HUES64 (cell line): ENCODE measurements around the gene KIAA1614.

Source experiments
- H3K27ac ChIP-seq: 2 replicates; pipeline ENCODE4 v1.7.0; 2013; ENCODE audit warnings: low read depth, low read length, inconsistent platforms
- H3K27me3 ChIP-seq: 2 replicates; pipeline ENCODE4 v1.6.1; 2013; ENCODE audit warnings: mild to moderate bottlenecking, low read length; ENCODE audit not compliant: insufficient read depth
- H3K36me3 ChIP-seq: 2 replicates; pipeline ENCODE4 v1.6.1; 2013; ENCODE audit warnings: mild to moderate bottlenecking, low read length; ENCODE audit not compliant: insufficient read depth
- H3K4me1 ChIP-seq: 2 replicates; pipeline ENCODE4 v1.6.1; 2013; ENCODE audit warnings: mild to moderate bottlenecking, low read length, moderate library complexity; ENCODE audit not compliant: insufficient read depth
- H3K4me3 ChIP-seq: 2 replicates; pipeline ENCODE4 v1.5.1; 2013; ENCODE audit warnings: mild to moderate bottlenecking, low read length, moderate library complexity
- H3K9ac ChIP-seq: 2 replicates; pipeline ENCODE4 v1.6.1; 2013; ENCODE audit warnings: mild to moderate bottlenecking, low read depth, low read length
- H3K9me3 ChIP-seq: 2 replicates; pipeline ENCODE4 v1.6.1; 2013; ENCODE audit warnings: low read depth, low read length; ENCODE audit not compliant: insufficient read depth
- WGBS: fragments of 150-250, 120-280 bp; methylation state at CpG from one replicate; pipeline ENCODE4 v1.1.7; 2013; ENCODE audit warnings: missing lambda C conversion rate; 5-methylcytosine and 5-hydroxymethylcytosine counted together

KIAA1614 gene

GRCh38 chr1:180946541-180947498 is 34.1 kb downstream of the KIAA1614 start:
- WGBS = 88% methylated on average over 17 of the region's 18 CpGs
- Histone ChIP-seq H3K9ac (no peak overlapping the region), H3K9me3 (no peaks in the 10 kb centered on the region), H3K4me3 (no peak overlapping the region), H3K27ac (no peak overlapping the region), H3K27me3 (no peaks in the 10 kb centered on the region), H3K4me1 (0 out of 2 replicates have a peak, but pooled peaks cover 2% of the 10 kb centered on the region), H3K36me3 (peaks cover 6% of the 10 kb centered on the region)

- H3K9ac ChIP-seq = no peak overlapping the region
- H3K27ac ChIP-seq = no peak overlapping the region
- H3K9me3 ChIP-seq = no peaks in the 10 kb centered on the region
- no peaks in the 10 kb centered on the region for H3K27me3 ChIP-seq
- 92% methylated on average over 6 of the region's 6 CpGs for WGBS
- H3K4me3 ChIP-seq = no peak overlapping the region
- peaks cover 6% of the 10 kb centered on the region for H3K36me3 ChIP-seq
- 0 out of 2 replicates have a peak, but pooled peaks cover 2% of the 10 kb centered on the region for H3K4me1 ChIP-seq
These were observed 34.8 kb downstream of the KIAA1614 start for GRCh38 chr1:180947499-180947885.

GRCh38 chr1:180947901-180948640 is 35.4 kb downstream of the KIAA1614 start:
- H3K4me3 ChIP-seq = no peak overlapping the region
- no peak overlapping the region for H3K27ac ChIP-seq
- peaks cover 6% of the 10 kb centered on the region for H3K36me3 ChIP-seq
- H3K4me1 ChIP-seq = 0 out of 2 replicates have a peak, but pooled peaks cover 2% of the 10 kb centered on the region
- no peaks in the 10 kb centered on the region for H3K9me3 ChIP-seq
- no peak overlapping the region for H3K9ac ChIP-seq
- H3K27me3 ChIP-seq = no peaks in the 10 kb centered on the region
- 95% methylated on average over 22 of the region's 22 CpGs for WGBS

DNA sequence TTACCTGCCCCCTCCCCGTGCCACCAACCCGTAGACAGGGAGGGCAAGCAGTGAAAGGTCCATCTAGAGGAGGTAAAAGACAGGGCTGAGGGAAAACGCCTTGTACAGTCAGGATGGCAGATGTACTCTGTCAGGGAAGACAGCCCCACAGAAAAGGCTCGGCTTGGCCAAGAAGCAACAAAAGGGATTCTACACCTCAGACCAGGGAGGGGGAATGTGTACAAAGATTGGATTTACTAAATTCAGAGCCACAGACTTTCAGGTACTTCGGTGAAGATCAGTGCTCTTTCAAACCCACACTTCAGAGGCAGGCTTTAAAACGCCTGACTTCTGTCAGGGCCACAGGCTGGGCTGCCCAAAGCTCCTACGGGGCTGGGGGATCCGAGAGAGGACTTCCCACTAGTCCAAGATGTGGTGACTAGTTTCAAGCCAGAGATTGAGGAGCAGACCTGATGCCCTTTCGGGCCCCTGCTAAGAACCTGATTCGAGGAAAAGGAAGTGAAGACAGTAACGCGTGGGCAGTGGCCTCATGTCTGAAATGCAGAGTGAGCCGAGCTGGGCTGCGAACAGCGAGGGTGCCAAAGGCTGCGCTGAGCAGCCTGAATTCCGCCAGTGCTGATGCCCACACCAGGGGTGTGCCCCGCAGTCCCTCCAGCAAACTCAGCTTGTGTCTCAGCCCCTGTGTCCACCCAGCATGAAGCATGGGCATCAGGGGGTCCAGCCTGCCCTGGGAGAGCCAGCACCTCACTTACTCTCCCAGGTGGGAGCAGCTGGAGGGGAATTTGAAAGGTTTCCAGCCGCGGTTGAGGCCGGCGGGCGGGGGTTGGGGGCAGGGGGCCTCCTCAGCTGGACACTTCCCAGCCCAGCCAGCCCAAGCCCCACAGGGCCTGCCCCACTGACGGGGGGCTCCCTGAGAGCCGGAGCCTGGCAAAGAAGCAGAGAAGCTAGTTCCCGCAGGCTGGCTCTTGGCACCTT is 36.2 kb downstream of the KIAA1614 start:
- 82% methylated on average over 26 of the region's 26 CpGs for WGBS
- H3K27me3 ChIP-seq = no peaks in the 10 kb centered on the region
- no peaks in the 10 kb centered on the region for H3K9me3 ChIP-seq
- H3K4me1 ChIP-seq = 0 out of 2 replicates have a peak, but pooled peaks cover 2% of the 10 kb centered on the region
- no peak overlapping the region for H3K4me3 ChIP-seq
- no peak overlapping the region for H3K9ac ChIP-seq
- H3K27ac ChIP-seq = no peak overlapping the region
- peaks cover 6% of the 10 kb centered on the region for H3K36me3 ChIP-seq

GRCh38 chr1:180949616-180950000 is 36.9 kb downstream of the KIAA1614 start:
- Histone ChIP-seq H3K4me3 (no peak overlapping the region), H3K9me3 (no peaks in the 10 kb centered on the region), H3K27me3 (no peaks in the 10 kb centered on the region), H3K36me3 (peaks cover 6% of the 10 kb centered on the region), H3K9ac (no peak overlapping the region), H3K27ac (no peak overlapping the region), H3K4me1 (0 out of 2 replicates have a peak, but pooled peaks cover 2% of the 10 kb centered on the region)
- 91% methylated on average over 4 of the region's 4 CpGs for WGBS

DNA sequence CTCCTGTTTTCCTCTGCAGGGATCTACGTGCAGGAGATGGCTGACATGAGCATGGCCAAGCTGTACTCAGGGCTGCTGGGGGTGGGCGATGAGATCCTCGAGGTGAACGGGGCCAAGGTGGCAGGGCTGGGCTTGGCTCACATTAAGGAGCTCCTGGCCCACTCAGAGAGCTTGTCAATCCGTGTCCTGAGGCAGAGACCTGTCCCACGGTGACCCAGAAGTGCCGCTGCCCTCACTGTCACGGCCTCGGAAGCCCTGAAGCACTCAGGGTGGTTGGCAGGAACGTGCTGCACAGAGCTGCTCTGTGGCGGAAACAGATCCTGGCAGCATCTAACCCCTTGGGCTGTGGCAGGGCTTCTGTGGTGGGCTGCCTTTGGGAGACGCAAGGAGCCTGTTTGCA is 37.6 kb downstream of the KIAA1614 start:
- Histone ChIP-seq H3K36me3 (peaks cover 6% of the 10 kb centered on the region), H3K9me3 (no peaks in the 10 kb centered on the region), H3K4me3 (no peak overlapping the region), H3K4me1 (0 out of 2 replicates have a peak, but pooled peaks cover 2% of the 10 kb centered on the region), H3K9ac (no peak overlapping the region), H3K27me3 (no peaks in the 10 kb centered on the region), H3K27ac (no peak overlapping the region)
- WGBS = 95% methylated on average over 12 of the region's 12 CpGs

- H3K27me3 ChIP-seq = no peaks in the 10 kb centered on the region
- 92% methylated on average over 11 of the region's 11 CpGs for WGBS
- H3K9ac ChIP-seq = no peak overlapping the region
- no peak overlapping the region for H3K27ac ChIP-seq
- no peak overlapping the region for H3K4me3 ChIP-seq
- H3K4me1 ChIP-seq = 0 out of 2 replicates have a peak, but pooled peaks cover 2% of the 10 kb centered on the region
- H3K9me3 ChIP-seq = no peaks in the 10 kb centered on the region
- peaks cover 6% of the 10 kb centered on the region for H3K36me3 ChIP-seq
These were observed 38.6 kb downstream of the KIAA1614 start for GRCh38 chr1:180951186-180951745.

DNA sequence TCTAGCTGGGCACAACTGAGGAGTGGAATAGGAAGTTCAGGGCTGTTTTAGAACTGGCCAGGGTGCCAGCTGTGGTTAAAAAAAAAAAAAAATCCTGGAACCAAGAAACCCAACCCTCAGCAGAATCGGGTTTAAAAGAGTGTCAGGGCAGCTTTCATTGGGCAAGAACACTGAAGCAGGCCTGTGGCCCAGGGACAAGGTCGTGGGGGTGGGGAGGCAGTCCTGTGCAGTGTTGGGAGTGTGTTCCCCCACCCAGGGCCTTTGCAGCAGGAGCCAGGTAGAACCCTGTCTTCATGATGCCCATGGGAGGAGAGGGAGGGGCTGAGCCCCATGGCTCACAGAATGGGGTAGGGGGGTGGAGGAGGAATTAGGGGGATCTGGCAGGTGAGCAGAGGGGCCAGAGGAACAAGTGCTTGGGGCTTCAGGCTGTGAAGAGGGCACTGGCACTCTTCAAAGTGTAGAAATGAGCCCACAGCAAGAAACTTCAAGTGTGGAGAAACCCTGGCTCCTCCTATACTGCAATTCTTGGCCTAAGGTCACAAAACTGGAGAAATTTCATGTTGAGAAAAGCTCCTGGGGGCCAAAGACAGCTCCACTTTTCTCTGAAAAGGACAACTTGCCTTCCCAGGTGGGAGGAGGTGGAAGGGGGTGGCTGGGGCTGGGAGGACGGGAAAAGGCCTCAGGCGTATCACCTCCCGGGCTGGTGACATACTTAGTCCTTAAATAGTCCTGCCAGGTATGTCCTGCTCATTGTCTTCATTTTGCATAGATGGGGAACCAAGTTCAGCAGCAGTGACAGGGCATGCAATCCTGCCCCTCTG is 39.3 kb downstream of the KIAA1614 start:
- Histone ChIP-seq H3K9ac (no peak overlapping the region), H3K27ac (no peak overlapping the region), H3K27me3 (no peaks in the 10 kb centered on the region), H3K4me3 (no peak overlapping the region), H3K9me3 (no peaks in the 10 kb centered on the region), H3K36me3 (peaks cover 6% of the 10 kb centered on the region), H3K4me1 (0 out of 2 replicates have a peak, but pooled peaks cover 2% of the 10 kb centered on the region)
- 71% methylated on average over 5 of the region's 5 CpGs for WGBS

DNA sequence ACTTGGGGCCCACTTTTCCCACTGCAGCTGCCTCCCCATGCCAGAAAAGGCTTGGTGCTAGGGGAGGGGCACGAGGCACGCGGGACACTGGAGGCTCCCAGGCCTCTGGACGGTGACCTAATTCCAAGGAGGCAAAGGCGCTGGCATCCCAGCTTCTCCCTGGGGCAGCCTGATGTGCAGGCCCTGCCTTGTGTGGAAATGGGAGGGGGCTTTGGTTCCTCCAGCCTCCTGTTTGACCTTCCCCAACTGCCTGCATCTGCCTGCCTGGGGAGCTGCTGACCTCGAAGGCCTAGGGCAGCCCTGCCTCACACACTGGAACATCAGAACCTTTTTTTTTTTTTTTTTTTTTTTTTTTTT is 39.9 kb downstream of the KIAA1614 start:
- Histone ChIP-seq H3K4me3 (no peak overlapping the region), H3K9me3 (no peaks in the 10 kb centered on the region), H3K36me3 (peaks cover 6% of the 10 kb centered on the region), H3K4me1 (0 out of 2 replicates have a peak, but pooled peaks cover 2% of the 10 kb centered on the region), H3K9ac (no peak overlapping the region), H3K27ac (no peak overlapping the region), H3K27me3 (no peaks in the 10 kb centered on the region)
- WGBS = 79% methylated on average over 6 of the region's 6 CpGs
